SK-N-MC (cell line): ENCODE measurements around the gene ANKRD17.

Source experiments
- EZH2 ChIP-seq: fragments of 200-600 bp; sonication (generic); IDR thresholded peaks from one replicate; pipeline ENCODE4 v1.6.1; 2017; ENCODE audit warnings: antibody characterized with exemption
- FOXP2 ChIP-seq: optimal IDR thresholded peaks from 2 replicates; pipeline ENCODE3; 2011; ENCODE audit warnings: mild to moderate bottlenecking, moderate library complexity; ENCODE audit not compliant: insufficient read depth; ENCODE audit errors: extremely low read length, control extremely low read depth
- POLR2AphosphoS5 ChIP-seq: IDR thresholded peaks from 2 replicates; pipeline ENCODE4 v1.6.1; 2012; ENCODE audit warnings: mild to moderate bottlenecking, low read depth, low read length, borderline replicate concordance

DNA sequence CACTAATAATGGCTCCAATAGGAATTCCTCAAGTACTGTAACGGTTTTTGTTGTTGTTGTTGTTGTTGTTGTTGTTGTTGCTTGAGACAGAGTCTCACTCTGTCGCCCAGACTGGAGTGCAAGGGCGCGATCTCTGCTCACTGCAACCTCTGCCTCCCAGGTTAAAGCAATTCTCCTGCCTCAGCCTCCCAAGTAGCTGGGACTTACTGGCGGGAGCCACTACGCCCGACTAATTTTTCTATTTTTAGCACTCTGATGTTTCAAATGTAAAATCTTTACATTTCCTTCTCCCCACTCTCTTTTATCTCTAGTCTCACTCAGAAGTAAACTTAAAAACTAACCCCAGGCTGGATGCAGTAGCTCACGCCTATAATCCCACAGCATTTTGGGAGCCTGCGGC is 8.0 kb downstream of the ANKRD17 start:
- TF ChIP-seq POLR2AphosphoS5, result no peak
- TF ChIP-seq EZH2, result no peak
- TF ChIP-seq FOXP2, result no peak
